Colon (tissue), 2 donors: ENCODE results near the gene ZEB2.
"Not testable (repeated sequence)": the region's sequence is repeated elsewhere in the genome, so short reads cannot be mapped to it uniquely, and the experiment has no call there.

Source experiments
- FAIRE-seq: peaks from 2 replicates; lab custom pipeline; 2012; peaks lifted over from hg19 to GRCh38; lab: Jason Lieb, UNC
- donor health status: control.
- donor health status: control.

The ZEB2 gene

DNA sequence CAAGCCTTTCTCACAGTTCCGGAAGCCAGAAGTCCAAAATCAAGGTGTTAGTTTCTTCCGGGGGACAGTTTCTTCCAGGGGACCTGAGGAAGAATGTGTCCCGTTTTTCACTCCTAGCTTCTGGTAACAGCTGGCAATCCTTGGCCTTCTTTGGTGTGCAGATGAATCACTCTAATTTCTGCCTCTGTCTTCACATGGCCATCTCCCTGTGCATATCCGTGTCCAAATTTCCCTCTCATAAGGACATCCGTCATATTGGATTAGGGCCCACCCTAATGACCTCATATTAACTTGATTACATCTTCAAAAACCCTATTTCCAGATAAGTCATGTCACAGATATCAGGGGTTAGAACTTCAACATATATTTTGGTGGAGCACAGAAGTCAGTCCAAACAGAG, 141.4 kb downstream of the ZEB2 start:
- no peak for FAIRE-seq

DNA sequence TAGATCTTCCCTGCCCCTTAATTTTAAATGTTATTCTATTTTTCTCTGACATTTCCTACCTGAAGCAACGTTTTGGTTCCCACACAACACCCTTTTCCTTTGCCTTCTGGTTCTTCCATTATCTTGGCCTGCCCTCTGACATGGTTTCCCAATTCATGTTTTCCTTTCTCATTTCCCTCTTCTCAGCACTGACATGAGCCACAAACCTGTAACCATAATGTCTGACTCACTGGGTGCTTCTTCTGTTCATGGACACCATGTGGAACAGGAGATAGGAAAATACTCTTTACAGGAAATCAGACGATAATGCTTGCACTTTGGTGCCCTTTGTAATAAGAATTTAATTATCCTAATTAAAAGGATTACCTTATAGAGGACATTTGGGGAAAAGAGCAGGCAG, 142.0 kb downstream of the ZEB2 start:
- no peak for FAIRE-seq

DNA sequence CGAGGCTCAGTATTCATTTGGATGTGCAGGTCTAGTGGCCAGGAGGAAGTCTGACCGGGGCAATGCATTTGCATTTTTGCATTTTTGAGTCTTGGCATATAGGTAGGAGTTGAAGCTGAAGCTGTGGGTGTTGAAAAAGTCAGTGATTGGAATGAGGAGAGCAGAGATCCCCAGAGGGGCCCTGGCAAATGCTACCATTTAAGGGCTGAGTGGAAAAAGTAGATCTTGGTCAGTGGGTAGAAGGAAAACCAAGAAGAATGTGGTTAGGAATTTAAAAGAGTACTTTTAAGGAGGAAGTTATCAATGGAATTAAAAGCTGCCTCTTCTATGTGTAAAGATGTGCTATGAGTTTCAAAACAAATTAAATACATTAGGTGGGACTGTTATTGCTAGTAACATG, 143.0 kb downstream of the ZEB2 start:
- FAIRE-seq: no peak

DNA sequence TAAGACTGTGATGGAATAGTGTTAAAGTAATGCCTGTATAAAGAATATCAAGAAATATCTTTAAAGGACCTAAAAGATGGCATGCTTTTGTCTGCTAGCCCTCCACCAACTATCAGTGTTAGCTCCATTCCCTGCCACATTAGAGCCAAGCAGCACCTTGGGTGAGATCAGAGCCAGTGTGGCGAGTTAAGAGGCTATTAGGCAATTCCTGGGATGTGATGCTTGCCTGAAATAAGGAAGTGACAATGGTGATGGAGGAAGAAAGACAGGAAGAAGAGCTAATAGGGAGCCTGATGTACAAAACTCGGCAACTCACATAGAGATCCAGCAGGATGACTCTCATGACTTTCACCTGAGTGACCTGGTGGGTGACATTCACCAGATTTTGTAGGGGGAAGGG, 143.5 kb downstream of the ZEB2 start:
- FAIRE-seq: no peak

DNA sequence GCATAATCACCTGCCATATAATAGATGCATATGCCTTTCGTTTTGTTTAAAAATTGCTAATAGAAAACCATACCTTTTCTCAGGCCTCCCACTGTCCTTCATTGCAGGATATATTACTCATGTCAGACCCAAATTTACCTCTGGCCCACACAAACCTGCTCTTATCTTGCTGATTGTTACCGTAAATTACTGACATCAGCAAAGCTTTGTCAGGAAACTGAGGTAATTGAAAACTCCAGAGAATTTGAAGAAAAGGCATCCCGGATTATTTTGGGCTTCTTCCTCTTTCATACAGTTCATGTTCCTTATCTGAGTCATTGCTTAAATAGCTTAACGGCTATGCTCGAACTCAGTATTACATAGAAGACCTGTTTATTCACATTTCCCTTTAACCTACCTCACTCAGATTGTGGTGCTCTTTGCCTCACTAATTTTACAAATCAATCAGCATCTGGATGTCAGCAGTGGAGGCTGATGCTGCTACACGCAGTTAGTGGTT, 145.7 kb downstream of the ZEB2 start:
- FAIRE-seq: no peak

DNA sequence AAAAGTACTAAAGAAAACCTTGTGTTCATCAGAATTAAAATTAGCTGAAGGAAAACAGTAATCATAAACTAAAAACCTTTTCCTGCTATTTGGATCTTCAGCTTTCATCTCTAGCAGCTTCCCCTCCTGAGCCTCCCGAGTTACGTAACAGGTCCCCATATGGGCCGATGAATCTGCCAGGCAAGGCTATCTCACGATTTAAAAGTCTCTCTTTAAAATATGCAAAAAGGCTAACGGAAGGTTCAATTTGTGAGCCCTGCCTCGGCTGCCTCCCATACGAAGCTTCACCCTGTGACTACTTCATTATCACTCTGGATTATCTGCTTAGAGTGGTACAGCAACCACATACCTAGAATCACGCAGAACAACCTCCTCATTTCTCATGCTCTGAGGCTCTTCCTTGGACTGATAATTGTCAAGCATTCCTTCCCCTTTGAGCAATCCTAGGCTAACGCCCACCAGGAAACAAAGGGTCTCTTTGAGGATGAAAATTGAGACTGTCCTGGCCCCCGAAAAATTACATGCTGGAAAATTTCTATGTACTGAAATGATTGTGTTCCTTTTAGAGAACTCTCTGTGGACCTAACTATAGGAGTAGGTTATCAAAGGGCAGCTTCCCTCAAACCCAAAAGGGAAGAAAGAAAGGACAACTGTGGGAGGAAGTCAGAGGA, 147.4 kb downstream of the ZEB2 start:
- no peak for FAIRE-seq

DNA sequence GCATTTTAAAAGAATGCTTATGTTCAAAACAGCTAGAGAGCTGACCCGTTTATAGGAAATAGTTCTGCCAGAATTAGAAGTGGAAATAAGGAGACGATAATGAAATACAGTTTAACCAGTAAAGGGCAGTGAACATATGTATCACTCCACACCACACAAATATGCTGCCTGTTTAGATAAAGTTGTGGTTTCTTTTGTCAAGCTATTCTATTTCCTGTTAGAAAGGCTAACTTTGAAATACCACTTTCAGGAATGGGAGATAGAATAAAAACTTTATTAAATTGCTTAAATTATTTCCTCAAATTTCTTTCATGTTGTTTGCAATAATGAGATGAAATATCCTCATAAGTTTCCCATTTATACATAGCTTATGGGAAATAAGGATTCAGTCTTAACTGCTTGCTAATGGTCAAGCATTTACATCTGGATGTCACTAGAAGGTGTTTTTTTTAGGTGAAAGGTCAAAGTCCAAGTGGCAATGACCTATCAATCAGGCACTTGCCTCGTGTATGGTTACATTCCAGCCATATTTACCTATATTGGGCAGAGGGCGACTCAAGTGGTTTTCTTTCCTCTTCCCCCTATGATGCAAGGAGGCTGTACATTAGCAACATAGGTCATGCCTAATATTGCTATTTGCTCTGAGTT, 148.9 kb downstream of the ZEB2 start:
- FAIRE-seq: no peak

DNA sequence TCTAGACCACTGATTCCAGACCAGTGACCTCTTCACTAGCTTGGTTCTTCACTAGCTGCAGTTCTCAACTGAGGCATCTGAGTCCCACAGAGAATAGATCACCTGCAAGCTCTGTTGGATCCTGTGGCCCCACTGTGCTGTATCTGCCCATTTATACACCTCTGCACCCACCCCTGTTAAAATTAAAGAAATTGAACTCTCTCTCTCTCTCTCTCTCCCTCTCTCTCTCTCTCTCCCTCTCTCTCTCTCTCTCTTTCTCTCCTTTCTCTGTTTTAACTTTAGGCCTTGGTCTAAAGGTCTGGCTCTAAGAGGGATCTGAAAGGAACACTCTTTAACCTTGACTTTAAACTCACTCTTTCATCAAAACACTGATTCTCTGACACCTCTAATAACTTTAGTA, 150.5 kb downstream of the ZEB2 start:
- FAIRE-seq: no peak

DNA sequence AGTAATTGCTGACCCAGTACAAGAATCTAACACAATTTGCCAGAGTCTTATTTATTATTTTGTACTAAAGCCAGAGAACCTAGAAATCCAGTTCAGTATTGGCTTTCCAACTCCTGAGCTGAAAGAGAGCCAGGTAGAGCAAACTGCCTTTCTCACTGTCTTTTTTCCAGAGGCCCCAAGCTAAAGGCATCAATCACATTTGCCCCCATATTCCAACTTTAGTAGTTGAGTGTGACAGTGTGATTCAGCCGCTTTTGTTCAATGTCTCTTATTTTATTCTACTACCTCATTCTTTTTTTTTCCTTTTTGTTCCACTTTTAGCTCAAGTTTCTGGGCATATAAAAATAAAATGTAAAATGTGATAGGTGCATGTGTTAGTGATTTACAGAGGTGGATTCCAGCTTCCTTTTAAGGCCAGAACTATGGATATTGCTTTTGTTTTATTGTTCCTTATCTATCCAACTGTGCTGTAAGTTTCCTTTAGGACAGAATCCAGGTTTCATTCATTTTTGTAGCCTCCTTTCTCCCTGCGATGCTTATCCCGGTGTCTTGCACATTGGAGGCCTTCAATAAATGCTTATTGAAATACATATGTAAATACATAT, 153.0 kb downstream of the ZEB2 start:
- FAIRE-seq: no peak

DNA sequence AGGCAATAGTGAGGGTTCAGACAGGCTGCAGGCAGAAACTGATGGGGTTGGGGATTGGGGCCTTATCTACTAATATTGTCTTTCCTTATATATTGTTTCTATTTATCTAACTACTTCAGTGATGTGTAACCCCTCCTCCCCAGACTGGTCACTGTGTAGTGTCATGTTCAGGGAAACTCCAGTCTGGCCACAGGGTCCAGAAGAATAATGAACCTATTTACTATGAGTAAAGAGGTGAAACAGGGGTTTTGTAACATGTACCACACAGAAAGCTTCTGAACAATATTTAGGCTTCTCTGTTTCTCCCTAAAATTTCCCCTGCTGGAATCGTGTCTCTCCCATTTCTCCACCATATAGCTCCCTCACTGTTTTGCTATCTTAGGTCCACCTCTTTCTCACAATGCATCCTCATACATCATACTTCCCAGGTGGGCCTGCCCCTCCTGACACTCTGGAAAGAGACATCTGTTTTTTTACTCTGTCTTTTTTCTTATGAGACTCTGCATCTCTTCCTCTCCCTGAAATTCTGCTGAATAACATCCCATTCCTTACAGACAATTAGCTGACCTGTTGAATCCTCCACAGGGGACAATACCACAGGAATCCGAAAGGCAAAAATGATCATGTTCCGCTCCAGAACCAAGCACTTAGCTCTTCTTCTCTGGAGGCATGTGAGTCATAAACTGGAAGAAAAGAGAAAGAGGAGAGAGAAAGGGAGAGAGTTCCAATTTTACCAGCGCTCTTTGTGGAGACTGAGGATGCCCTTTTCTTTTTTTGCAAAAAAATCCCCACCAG, 154.8 kb downstream of the ZEB2 start:
- FAIRE-seq: no peak

DNA sequence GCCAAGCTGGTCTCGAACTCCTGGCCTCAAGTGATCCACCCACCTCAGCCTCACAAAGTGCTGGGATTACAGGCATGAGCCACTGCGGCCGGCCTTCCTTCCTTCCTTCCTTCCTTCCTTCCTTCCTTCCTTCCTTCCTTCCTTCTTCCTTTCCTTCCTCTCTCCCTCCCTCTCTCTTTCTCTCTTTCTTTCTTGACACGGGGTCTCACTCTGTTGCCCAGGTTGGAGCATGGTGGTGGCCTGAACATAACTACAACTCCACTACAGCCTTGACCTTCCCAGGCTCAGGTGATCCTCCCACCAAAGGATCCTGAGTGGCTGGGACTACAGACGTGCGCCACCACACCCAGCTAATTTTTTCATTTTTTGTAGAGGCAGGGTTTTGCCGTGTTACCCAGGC, 155.7 kb downstream of the ZEB2 start:
- FAIRE-seq: not testable (repeated sequence)

DNA sequence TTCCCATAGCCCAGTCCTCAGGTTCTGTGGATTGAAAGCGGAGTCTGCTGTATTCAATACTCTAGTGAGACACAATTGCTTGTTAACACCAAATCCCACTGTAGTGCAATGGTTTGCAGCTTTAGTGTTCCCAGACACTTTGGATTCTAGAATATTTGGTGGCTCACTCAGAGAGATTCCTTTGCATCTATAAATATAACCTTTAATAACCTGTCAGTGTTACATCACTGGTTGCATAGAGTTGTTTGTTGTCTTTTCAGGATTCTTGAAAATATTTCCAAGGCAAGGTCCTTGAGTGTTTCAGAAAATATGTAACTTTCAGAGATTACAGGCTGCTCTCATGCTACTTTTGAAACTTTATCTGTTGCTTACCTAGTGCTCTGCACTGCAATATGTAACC, 157.5 kb downstream of the ZEB2 start:
- FAIRE-seq: no peak

DNA sequence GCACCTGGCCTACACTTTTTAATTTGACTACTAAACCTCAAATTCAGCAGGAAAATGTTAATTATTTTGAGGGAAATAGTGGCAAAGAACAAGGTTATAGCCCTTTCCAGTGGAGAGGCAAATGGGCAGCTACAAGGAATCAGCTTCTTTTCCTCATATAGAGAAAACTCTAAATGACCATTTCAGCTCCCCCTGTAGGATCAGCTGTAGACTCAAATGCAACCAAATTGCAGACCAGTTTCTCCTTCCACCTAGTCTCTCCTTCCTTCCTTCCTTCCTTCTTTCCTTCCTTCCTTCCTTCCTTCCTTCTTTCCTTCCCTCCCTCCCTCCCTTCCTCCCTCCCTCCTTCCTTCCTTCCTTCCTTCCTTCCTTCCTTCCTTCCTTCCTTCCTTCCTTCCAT, 158.2 kb downstream of the ZEB2 start:
- no peak for FAIRE-seq

DNA sequence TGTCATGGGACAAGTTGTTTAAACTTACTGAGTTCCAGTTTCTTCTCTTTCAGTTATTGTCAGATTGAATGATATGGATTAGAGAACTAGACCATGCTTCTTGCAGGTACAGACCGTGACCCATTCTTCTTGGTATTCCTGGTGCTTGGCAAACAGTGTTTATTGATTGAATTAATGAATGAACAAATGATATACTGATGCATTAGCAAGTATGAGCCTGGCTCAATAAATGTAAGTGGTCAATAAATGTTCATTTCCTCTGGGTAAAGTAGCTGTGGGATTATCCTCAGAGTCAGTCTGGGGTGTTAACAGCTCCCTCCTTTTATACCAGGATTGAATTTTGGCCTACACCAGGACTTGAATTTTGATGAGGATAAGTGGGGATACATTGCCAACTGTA, 160.2 kb downstream of the ZEB2 start:
- FAIRE-seq: no peak

DNA sequence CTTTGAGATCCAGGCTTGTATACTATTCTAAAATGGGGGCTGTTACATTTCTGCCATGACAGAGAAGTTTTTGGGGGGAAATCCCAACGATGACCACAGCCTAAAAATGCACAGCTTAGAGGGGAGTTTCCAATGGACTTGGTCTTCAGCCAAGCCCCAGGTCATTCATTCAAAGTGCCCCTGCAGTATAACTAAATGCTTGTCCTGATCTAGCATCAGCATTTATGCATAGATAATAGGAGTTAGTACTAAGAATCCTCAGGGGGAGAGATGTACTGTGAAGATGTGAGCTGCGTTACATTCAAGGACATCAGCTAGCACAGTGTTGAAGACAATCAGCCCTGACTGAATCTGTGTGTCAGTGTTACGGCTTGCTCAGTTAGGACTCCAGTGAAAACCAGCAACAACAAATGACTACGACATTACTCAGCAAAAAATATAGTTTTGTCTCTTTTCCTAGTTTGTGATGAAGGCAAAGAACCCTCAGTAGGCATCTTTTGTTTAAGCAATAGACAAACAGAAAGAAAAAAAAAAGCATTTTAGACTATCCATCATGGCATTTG, 160.9 kb downstream of the ZEB2 start:
- FAIRE-seq: no peak

DNA sequence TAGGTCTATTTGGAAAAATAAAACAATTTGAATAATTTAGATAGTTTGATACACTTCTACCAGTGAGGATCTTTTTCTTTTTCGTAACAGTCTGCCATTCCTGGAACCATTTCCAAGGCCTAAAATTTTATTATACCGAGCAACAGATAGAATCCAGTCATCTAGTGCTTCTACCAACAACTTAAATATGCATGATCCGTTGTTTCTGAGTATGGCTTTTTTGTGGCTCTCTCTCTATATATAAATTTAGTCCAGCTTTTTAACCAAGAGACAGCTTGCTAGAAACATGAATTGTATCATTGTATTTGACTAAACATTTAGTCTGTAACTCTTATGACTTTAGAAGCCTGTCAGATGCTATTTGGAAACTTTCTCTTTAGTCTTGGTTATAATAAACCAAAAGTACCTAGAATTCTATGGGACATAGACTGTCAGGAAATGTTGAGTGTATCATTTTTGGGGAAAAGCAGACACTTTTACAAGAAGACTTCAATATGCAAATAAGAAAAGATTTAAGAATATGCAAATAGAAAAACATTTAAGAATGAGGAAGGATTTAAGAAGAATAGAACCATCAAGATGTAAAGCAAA, 161.4 kb downstream of the ZEB2 start:
- FAIRE-seq: no peak

DNA sequence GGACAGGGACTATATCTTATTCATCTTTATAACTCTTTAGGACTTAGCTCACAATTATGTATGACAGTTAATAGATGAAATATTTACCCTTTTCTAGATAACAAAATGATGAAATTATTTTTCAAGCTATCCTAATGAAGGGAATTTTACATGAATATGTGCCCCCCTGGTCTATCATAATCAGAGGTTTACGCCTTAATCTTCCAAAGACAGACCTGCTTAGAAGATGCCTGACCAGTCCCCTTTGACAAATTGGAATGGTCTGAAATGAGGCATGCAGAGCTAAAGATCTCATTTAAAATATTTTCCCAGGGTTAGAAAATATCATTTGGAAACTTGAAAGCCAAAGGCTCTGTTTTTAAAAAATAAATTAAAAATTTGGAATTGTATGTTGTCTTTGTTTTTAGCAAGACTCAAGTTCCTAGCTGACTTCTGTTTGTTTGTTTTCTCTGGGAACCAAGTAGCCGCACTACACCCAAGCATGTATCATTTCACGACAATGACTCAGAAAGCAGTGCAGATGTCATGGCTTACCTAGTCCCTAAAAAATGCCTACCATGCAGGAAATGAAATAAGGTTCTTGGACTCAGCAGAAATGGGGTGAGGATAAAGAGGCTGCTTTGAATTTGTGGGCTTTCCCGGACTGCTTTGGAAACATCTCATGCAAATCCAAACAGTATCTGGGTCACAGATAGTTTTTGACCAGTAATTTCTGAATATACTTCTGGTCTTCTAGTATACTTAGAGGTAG, 162.1 kb downstream of the ZEB2 start:
- no peak for FAIRE-seq

DNA sequence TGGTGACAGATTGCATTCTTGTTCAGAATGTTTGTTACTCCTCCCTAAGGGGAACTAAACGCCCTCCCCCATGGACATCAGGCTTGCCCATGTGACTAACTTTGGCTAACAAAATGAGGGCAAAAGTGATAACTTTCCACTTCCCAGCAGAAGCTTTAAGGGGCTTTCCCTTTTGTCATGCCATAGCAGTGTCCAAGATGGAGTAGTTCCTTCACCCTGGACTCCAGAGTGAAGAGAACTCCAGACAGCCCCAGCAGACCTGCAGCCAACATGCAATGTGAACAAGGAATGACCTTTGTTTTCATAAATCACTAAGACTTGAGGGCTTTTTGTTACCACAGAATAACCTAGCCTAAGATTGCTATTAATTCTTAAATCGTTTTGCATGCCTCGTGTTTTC, 163.5 kb downstream of the ZEB2 start:
- no peak for FAIRE-seq

DNA sequence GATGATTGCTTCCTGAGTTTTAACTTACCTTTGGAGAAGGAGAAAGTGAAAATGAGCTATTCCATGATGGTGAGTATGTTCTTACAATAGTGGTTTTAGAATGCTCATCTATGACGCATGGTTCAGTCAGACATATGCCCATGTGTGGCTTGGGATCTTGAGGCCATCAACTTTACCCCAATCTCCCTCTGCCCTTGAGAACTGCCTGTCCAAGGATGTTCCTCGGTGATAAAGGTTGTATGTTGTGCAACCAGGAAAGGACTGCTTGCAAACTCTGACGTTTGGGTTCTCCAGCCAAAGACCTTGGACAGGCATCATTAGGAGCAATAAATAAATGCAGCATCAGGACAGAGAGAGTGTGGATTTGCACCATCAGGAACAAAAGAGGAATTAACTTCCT, 165.0 kb downstream of the ZEB2 start:
- no peak for FAIRE-seq

DNA sequence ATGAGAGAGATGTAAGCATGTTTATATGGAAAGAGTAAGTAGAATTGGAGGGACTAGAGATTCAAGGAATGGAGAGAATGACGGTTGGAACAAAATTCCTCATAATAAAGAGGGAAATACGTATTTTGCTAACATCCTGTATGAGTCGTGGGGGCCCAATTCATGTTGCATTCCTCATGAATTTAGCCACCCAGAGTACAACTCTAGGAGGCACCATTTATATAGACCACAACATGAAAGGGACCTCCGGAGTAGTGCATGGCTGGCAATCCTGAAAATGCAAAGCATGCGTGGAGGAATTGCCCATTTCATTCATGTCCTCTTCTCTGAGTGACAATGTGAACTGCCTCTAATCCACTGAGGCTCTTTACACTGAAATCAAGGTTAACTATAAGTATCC, 168.2 kb downstream of the ZEB2 start:
- FAIRE-seq: no peak

DNA sequence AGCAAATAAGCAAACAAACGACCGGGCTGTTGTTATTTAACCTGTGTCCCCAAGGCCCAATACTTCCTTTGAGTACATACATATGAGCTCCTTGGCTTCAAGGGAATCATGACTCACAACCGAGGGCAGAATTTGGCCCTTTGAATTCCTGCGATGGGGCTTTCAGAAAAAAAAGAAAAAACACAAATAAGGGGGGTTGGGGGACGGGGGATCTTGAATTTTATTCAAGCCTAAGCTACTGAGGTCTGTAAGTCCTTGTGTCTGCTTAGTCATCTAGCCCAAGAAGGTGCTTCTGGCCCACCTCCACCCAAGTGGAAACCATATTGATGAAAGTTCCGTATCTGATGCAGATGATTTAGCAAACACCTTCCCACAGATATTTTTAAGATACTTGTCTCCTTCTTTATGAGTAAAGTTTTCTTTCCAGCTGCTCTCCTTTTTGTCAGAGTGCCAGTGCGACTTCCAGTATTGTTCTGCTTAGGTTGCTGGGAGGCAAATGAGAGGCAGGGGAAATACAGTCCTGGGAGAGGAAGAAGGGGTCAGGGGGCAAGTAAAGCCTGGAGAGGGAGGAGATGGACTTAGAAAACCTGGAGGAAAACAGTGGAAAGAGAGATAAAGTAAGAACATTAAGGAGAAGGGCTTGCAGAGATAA, 169.6 kb downstream of the ZEB2 start:
- FAIRE-seq: no peak
